GM13976 (cell line): ENCODE measurements around the gene INO80C.

Experiments used
- DNase-seq: peaks from one replicate; pipeline ENCODE4 v3.0.0; 2012; ENCODE audit warnings: low spot score
- CTCF ChIP-seq: IDR thresholded peaks from 2 replicates; pipeline ENCODE4 v1.5.1; 2012; ENCODE audit warnings: borderline replicate concordance, mild to moderate bottlenecking; ENCODE audit not compliant: insufficient read depth; ENCODE audit errors: extremely low read depth, missing control alignments, control extremely low read depth
- in situ Hi-C: fragments of 300-500 bp; cut with MboI; formaldehyde crosslinking; loops from one replicate; pipeline ENCODE4 v1.12.0; 2022; ENCODE audit warnings: low sequenced_read_pairs, mixed read lengths, inconsistent platforms; ENCODE audit not compliant: unreplicated experiment

The INO80C gene

GRCh38 chr18:35451032-35451431 is 46.7 kb downstream of the INO80C start:
- in situ Hi-C loops = no loop called here
- DNase-seq = no peak
- TF ChIP-seq CTCF = no peak

- in situ Hi-C loops = no loop called here
- no peak for DNase-seq
- TF ChIP-seq CTCF = no peak
Measured at GRCh38 chr18:35444636-35445035, 53.1 kb downstream of the INO80C start.

DNA sequence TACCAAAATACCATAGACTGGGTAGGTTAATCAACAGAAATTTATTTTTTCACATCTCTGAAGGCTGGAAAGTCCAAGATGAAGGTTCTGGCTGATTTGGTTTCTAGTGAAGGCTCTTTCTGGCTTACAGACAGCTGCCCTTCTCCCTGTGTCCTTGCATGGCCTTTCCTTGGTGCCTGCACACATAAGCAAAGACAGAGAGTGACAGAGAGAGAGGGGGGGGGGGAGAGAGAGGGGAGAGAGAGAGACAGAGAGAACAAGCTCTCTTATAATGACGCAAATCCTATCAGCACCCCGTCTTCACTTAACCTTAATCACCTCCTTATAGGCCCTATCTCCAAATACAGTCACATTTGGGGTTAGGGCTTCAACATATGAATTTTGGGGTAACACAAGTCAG is 53.9 kb downstream of the INO80C start:
- in situ Hi-C loops = no loop called here
- no peak for DNase-seq
- TF ChIP-seq CTCF = no peak

DNA sequence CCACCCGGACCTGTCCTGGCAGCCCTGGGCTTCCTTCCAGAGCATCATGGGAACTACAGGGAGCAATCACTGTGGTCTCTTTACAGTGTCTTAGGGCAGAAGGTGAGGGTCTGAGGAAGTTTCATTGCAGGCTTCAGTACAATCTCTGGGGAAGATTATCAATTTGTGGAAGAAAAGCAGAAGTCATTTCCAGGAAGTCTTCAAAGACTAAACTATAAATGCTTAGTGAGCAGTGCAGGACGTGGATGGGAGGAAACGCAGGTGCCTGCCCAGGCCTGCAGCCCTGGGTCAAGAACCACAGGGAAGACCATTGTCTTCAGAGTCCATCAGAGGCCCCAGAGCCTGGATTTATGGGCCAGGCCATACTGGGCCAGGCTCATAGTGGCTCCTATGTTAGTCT is 54.3 kb downstream of the INO80C start:
- in situ Hi-C loops = no loop called here
- no peak for DNase-seq
- no peak for TF ChIP-seq CTCF

DNA sequence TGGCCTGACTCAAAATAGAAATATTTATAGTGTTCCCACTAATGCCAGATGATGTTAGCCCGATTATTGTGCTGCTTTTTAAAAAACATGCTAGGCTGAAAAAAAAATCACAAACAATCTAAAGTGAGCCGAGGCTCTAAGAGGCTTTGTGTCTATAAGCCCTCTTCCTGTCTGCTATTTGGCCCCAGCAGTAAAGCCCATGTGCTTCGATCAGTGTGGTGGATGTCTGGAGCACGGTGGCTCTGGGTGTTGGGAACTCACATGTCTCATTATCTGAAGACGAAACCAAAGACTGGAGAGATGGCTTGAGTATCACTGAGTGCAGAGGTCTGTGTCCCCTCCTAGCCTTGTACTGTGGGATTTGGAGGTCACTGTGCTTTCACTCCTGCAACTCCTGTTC is 55.1 kb downstream of the INO80C start:
- in situ Hi-C loops = no loop called here
- no peak for TF ChIP-seq CTCF
- DNase-seq = no peak

GRCh38 chr18:35441857-35442595 is 55.7 kb downstream of the INO80C start:
- TF ChIP-seq CTCF = no peak
- in situ Hi-C loops = no loop called here
- DNase-seq = no peak

DNA sequence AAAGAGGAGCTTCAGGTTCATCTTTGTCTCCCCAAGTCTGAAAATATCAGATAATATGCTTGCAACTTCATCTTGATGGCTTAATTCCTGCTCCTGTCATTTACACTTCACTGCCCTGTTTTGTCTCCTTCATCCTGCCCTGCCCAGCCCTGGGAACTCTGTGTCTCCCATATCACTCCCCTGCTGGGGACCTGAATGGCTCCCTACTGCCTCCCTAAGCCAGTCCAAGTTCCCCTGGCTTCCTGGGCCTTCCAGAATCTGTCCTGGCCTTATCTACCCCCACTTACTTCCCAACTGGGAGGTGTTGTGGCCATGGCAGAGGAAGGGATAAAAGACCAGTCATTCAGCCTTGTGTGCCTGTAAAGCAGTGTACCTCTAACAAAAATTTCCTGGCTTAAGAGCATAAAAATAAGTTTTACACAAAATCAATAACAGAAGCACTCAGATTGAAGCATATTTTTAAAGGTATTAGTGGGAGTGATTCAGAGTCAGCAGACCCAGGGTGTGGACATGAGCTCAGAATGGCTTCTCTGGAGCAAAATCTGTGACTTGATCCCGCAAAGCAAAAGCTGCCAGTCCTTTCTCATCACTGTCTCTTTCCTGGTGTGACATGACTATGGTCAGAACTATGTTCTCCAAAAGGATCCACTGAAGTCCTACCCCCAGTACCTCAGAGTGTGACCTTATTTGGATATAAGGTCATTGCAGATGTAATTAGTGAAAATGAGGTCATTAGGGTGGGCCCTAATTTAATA is 59.1 kb downstream of the INO80C start:
- DNase-seq = no peak
- in situ Hi-C loops = no loop called here

More for the DNA sequence above, 59.1 kb downstream of the INO80C start:
- TF ChIP-seq CTCF = no peak
